Nephron (organoid): ENCODE data around the gene ACRBP.
"Not testable (repeated sequence)": the region's sequence is repeated elsewhere in the genome, so short reads cannot be mapped to it uniquely, and the experiment has no call there.

Source experiments
- H3K27ac Mint-ChIP-seq, 3 experiments: 2 replicates each; pipeline ENCODE4 v1.8.0; 2020; ENCODE audit warnings: mixed read lengths in 3 of 3, mild to moderate bottlenecking in 2 of 3, moderate library complexity in 1 of 3
- H3K27me3 Mint-ChIP-seq: 2 replicates; pipeline ENCODE4 v1.8.0; 2021; ENCODE audit warnings: low read depth, mild to moderate bottlenecking, moderate library complexity, mixed read lengths
- H3K36me3 Mint-ChIP-seq: 2 replicates; pipeline ENCODE4 v1.8.0; 2020; ENCODE audit warnings: low read depth, mixed read lengths
- H3K4me1 Mint-ChIP-seq: 2 replicates; pipeline ENCODE4 v1.8.0; 2020; ENCODE audit warnings: mixed read lengths
- H3K4me3 Mint-ChIP-seq, 3 experiments: 2 replicates each; pipeline ENCODE4 v1.8.0; 2020; ENCODE audit warnings: mild to moderate bottlenecking in 3 of 3, mixed read lengths in 3 of 3, moderate library complexity in 2 of 3
- H3K9me3 Mint-ChIP-seq: 2 replicates; pipeline ENCODE4 v1.8.0; 2020; ENCODE audit warnings: mixed read lengths
- TF ChIP-seq, protein P1 (sequence below), 3 experiments: fragments of 200-600 bp; sonication (generic); IDR thresholded peaks; one replicate each; pipeline ENCODE4 v1.5.0; 2021; ENCODE audit warnings: antibody characterized with exemption in 3 of 3; ENCODE audit not compliant: unreplicated experiment in 3 of 3

The ACRBP gene

DNA sequence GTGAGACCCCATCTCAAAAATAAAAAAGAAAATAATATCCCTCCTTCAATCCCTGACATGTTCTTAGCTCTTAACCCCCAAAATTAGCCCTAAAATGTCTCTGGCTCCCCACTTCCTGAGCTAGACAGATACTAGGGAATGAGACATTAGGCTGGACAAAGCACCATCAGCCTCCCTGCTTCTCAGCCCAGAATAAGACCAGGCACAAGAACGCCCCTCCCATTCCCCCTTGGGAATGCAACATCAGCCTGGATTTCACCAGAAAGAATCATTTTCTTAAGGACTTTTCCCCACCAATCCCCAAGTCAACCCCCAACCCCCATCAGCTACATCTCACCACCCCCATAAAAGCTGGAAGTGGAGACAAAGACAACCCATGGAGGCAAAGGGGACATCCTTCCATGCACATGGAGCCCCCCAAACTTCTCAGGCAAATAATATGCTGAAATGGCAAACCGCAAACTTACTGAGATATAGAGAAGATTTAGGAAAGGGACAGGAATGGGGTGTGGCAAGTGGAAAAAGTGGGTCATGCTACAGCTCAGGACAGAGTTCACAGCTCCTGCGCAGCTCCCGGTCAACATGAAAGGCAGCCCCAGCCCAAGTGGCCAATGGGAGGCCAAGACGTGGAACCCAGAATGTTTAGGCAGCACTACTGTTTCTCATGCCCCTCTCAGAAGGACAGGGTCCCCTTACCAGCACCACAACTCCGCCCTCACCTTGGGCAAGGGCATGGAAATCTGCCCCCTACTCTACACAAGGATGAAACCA, 42.8 kb downstream of the ACRBP start:
- H3K4me1 Mint-ChIP-seq: peaks cover 52% of the 10 kb centered on the region
- peak overlapping the region in 1 of 3 experiments; percentile 97 for H3K4me3 Mint-ChIP-seq
- TF ChIP-seq, protein P1, sequence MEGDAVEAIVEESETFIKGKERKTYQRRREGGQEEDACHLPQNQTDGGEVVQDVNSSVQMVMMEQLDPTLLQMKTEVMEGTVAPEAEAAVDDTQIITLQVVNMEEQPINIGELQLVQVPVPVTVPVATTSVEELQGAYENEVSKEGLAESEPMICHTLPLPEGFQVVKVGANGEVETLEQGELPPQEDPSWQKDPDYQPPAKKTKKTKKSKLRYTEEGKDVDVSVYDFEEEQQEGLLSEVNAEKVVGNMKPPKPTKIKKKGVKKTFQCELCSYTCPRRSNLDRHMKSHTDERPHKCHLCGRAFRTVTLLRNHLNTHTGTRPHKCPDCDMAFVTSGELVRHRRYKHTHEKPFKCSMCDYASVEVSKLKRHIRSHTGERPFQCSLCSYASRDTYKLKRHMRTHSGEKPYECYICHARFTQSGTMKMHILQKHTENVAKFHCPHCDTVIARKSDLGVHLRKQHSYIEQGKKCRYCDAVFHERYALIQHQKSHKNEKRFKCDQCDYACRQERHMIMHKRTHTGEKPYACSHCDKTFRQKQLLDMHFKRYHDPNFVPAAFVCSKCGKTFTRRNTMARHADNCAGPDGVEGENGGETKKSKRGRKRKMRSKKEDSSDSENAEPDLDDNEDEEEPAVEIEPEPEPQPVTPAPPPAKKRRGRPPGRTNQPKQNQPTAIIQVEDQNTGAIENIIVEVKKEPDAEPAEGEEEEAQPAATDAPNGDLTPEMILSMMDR (IDR thresholded peaks at IDR 0.05; ENCODE audit: unreplicated experiment in 3 of 3): no peak
- no peaks in the 10 kb centered on the region for H3K9me3 Mint-ChIP-seq
- H3K27me3 Mint-ChIP-seq: no peaks in the 10 kb centered on the region
- H3K27ac Mint-ChIP-seq: peak overlapping the region; percentile 88 to 93 (median 92)
- peaks cover 61% of the 10 kb centered on the region for H3K36me3 Mint-ChIP-seq

- peak overlapping the region in 1 of 3 experiments; percentile 97 for H3K4me3 Mint-ChIP-seq
- TF ChIP-seq, protein P1 (IDR thresholded peaks at IDR 0.05; ENCODE audit: unreplicated experiment in 3 of 3): no peak
- H3K36me3 Mint-ChIP-seq: peaks cover 72% of the 10 kb centered on the region
- peak overlapping the region; percentile 88 to 94 (median 92) for H3K27ac Mint-ChIP-seq
- H3K27me3 Mint-ChIP-seq: no peaks in the 10 kb centered on the region
- peaks cover 53% of the 10 kb centered on the region for H3K4me1 Mint-ChIP-seq
- H3K9me3 Mint-ChIP-seq: no peaks in the 10 kb centered on the region
Observed at GRCh38 chr12:6603095-6603567, 44.1 kb downstream of the ACRBP start.

DNA sequence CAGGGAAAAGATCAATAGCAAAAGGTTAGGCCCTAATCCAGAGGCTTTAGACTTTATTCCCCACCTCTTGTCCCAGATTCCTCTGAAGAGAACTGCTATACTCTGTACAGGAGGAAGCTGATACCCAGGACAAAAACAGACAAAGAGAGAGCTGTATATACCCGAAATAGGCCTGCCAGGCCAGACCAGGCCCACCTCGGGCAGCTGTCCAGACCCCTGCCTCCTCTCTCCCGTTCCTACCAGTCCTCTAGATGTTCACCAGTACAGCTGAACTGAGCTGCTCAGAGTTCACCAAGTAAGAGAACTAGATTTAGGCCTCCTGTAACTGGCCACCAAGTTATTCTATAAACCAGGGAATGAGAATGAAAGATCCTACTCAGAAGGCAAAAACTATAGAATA, 44.7 kb downstream of the ACRBP start:
- peak overlapping the region; percentile 88 to 94 (median 92) for H3K27ac Mint-ChIP-seq
- peak overlapping the region in 1 of 3 experiments; percentile 97 for H3K4me3 Mint-ChIP-seq
- H3K4me1 Mint-ChIP-seq: peaks cover 53% of the 10 kb centered on the region
- H3K27me3 Mint-ChIP-seq: no peaks in the 10 kb centered on the region
- peaks cover 77% of the 10 kb centered on the region for H3K36me3 Mint-ChIP-seq
- TF ChIP-seq, protein P1 (IDR thresholded peaks at IDR 0.05; ENCODE audit: unreplicated experiment in 3 of 3): no peak
- H3K9me3 Mint-ChIP-seq: no peaks in the 10 kb centered on the region

DNA sequence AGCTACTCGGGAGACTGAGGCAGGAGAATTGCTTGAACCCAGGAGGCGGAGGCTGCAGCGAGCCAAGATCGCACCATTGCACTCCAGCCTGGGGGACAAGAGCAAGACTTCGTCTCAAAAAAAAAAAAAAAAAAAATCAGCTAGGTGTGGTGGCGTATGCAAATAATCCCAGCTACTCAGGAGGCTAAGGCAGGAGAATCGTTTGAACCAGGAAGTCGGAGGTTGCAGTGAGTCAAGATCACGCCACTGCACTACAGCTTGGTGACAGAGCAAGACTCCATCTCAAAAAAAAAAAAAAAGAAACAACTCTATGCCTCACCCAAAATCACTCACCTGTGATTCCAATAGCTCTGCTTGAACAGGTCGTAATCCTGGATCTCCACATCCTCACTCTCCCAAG, 51.6 kb downstream of the ACRBP start:
- H3K27me3 Mint-ChIP-seq, H3K9me3 Mint-ChIP-seq, H3K4me1 Mint-ChIP-seq, H3K27ac Mint-ChIP-seq, H3K4me3 Mint-ChIP-seq: not testable (repeated sequence)
- peaks cover 82% of the 10 kb centered on the region for H3K36me3 Mint-ChIP-seq

- Mint-ChIP-seq H3K4me3 (no peak overlapping the region), H3K27ac (no peak overlapping the region), H3K36me3 (peaks cover 85% of the 10 kb centered on the region), H3K9me3 (no peaks in the 10 kb centered on the region), H3K4me1 (no peaks in the 10 kb centered on the region), H3K27me3 (no peaks in the 10 kb centered on the region)
- TF ChIP-seq, protein P1 (IDR thresholded peaks at IDR 0.05; ENCODE audit: unreplicated experiment in 3 of 3): no peak
Observed at GRCh38 chr12:6592087-6592486, 55.1 kb downstream of the ACRBP start.
